ENCODE measurements around the gene INS.

The INS gene

DNA sequence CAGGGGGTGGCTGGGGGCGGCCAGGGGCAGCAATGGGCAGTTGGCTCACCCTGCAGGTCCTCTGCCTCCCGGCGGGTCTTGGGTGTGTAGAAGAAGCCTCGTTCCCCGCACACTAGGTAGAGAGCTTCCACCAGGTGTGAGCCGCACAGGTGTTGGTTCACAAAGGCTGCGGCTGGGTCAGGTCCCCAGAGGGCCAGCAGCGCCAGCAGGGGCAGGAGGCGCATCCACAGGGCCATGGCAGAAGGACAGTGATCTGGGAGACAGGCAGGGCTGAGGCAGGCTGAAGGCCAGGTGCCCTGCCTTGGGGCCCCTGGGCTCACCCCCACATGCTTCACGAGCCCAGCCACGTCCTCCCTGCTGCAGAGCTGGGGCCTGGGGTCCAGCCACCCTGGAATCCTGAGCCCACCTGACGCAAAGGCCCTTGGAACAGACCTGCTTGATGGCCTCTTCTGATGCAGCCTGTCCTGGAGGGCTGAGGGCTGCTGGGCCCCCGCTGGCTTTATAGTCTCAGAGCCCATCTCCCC is at the start of gene INS:
Gene INS, minus strand, starts transcription at position 474 of the 524 bp plus-strand sequence. Its CDS starts 238 bp downstream, at position 236.
- peak; percentile 19 for DNase-seq

DNA sequence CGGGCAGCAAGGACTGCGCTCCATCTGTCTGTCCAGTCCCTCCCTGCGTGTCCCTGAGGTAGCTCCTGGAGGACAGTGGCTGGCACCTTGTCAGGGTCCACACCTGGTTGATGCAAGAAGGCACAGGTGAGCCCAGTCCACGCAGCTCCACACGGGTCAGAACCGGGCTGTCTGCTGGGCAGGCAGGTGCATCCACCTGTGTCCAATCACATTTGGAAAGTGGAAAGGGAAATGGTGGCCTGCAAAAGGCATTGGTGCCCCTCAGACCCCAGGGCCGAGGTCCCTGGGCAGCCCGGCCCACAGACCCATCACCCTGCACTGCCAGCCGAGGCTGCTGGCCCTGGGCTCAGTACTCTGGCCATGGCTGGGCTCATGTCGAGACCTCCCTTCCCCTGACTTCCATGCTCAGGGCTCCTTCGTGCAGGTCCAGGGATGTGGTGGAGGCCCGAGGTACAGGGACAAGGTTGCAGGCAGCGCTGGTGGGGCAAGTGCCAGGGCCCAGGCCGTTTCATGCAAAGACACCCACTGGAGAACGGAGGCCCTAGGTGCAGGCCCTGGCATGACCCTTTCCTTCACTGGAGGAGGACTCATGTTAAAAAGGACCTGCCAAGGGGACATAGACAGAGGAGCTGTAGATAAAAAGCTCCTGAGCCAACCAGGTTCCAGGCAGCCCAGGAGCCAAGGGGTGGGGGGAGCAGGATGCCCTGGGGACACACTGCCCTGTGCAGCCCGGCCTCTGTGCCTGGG is 49.5 kb upstream of the INS start:
- no peak for DNase-seq

DNA sequence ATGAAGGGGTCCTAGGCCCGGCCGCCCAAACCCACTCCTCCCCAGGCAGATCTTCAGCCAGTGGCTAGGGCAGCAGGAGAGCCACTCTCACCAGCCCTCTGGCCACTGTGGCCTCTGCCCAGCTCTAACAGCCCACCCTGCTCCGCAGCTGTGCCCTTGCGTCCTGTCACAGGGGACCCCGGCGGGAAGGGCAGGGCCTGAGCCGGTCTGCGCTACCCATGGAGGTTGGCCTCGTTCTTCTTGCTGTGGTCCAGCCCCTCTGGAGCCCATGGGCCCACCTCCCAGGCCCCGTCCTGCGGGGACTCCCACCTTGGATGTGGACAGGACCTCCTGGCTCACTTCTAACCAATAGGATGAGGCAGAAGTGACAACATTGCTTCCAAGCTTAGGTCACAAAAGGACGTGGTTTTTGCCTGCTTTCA is 48.9 kb upstream of the INS start:
- DNase-seq, result no peak

DNA sequence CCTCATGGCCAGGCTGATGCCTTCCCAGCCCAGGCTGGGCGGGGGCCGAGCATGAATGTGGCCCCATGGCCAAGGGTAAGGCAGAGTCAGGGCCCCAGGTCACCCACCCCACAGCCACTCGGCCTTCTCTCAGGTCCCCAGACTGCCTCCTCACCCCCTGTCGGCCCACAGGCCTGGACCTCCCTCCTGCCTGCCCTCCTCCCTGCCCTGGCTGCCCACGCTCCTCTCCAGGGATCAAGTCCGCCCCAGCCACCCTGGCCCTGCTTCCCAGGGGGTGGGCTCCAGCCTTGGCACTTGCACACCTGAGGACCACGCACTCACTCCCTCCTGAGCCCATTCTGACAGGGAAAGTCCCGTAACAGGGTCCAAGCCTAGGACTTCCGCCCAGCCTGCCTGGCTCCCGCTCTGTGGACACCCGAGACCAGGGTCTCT is 48.4 kb upstream of the INS start:
- no peak for DNase-seq

DNA sequence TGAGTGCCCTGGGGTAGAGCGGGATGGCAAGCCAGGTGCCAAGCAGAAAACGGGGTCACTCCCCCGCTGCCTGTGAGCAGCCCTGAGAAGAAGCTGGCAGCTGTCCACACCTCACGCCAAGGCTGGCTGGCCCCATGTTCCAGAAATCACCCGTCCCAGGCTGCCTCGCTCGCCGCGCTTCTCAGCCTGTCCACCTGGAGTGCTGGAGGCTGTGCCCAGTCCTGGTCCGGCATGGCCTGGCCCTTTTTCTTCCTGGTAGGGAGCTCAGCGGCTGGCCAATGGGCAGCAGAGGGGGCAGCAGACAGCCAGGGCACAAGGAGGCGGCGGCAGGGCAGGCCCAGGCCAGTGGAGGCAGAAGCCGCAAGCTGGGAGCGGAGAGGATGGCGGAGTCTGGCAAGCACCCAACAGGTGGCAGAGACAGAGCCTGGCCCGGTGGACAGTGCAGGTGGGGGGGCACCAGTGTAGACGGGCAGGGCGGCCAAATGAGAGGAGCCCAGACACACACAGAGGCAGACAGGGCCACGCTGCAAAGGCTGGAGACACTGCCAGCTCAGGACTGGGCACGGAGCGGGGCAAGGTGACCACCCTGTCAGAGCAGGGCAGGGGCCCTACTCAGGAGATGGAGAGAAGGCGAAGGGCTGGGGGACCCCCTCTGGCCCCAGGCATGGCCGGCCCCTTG is 47.8 kb upstream of the INS start:
- DNase-seq, result no peak

DNA sequence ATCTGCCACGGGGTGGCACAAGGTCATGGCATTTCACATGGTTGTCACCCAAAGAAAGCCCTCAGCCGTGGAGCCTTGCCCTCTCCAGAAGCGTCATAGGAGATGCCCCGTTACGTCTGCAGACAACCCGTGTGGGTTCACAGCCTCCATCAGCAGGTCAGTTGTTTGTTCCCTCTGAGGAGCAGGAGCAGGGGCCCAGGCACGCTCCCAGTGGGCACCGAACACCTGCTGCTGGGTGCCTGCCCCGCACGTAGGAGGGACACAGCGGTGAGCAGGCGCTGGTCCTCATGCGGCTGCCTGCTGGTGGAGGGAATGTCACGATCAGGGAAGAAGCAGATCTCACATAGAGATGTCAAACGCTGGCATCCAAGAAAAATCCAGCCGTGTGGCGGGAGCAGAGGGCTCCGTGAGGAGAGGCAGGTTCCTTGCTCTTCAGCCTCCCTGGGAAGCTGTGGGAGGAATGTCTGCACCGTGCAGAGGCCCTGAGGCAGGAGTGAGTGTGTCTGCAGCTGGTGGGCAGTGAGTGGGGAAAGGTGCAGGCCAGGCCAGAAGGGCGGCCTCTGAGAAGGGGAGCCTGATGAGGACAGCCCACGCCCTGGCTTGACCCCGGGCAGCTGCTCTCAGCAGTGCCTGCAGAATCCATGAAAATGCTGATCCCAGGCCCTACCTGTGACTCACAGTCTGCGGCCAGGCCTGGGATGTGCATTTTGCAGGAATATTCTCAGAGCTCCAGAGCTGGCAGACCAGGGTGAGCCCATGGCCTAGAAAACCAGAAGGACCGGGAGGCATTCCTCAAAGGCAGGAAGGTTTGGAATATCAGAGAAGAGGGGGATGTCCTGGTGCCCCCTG is 47.0 kb upstream of the INS start:
- DNase-seq, result no peak

DNA sequence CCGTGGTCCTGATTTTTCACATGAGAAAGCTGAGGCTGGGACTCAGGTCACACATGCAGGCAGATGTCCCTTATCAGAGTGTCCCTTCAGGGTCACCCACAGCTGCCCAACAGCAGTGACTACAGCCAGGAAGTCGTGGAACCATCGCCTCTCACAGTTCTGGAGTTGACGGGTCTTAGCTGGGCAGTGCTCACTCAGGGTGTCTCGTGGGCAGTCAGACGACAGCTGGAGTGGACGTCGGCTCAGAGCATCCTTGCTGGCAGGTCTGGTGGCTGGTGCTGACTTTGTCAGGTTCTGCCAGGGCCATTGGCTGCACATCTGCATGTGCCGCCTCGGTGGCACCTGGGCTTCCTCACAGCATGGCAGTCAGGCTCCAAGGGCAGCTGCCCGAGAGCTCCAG is 46.2 kb upstream of the INS start:
- DNase-seq, result no peak

DNA sequence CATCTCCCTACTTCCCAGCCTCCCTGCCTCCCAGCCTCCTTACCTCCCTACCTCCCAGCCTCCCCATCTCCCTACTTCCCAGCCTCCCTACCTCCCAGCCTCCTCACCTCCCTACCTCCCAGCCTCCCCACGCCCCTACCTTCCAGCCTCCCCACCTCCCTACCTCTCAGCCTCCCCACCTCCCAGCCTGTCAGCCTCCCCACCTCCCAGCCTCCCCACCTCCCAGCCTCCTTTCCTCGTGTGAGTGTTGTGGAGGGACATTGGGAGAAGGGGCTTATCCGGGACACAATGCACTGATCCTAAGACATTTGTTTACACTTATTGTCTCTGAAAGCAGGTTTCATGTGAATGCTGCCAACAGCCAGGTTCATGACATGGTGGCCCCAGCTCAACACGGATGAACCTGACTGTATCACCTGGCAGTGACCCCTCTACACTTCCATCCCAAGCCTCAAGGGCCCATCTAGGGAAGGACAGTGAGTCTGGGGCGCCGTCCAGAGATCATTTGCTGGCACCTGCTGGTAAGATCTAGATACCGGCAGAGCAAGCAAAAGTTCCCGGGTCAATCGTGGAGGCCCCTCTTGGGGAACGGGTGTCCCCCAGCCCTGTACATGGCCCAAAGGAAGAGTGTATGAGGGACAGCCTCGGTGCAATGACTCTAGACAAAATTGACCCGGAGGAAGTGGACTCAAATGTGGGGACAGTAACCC is 45.1 kb upstream of the INS start:
- no peak for DNase-seq

DNA sequence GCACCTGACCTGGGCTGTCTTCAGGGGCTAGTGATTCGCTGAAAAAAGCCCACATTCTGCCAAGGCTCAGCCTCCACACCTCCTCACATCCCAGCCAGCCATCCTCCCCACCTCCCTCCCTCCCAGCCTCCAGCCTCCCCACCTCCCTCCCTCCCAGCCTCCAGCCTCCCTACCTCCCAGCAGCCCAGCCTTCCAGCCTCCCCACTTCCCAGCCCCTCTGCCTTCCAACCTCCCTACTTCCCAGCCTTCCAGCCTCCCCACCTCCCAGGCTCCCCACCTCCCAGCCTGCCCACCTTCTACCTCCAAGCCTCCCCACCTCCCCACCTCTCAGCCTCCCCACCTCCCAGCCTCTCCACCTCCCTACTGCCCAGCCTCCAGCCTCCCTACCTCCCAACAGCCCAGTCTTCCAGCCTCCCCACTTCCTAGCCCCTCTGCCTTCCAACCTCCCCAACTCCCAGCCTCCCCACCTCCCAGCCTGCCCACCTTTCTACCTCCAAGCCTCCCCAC is 44.3 kb upstream of the INS start:
- no peak for DNase-seq

DNA sequence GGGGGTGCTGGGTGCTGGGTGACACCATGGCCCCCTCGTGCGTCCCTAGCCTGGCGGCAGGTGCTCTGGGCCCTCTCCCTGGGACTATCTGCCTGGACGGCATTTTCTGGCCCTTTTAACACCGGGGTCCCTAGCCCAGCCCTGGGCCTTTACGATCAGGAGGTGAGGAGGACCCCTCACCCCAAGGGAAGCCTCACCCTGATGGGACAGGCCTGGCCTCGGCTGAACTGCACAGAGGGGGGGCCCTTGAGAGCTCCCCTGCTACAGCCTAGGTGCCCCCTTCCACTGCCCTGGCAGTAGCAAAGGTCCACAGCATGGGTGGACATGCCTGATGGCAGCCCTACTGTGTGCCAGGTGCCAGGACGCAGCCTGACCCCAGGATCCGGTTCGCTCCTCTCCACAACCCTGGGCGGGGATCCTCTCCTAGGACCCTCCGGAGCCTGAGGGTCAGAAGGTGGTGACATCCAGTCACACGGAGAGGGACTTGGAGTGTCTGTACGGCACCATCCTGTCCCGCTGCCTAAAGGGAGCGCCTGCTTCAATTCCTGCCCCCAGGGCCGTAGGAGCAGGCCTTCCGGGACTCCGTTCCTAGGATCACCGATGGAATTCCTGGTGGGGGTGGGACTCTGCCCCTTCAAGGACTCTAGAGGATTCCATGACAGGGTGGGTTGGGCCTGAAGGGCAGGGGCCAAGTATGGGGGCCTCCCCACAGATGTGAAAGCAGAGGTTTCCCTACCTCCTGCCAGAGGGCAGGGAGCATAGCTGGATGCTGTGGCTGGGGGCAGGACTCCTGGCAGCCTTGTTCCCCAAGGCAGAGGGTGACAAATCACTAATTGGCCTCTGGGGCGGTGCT is 43.6 kb upstream of the INS start:
- no peak for DNase-seq

DNA sequence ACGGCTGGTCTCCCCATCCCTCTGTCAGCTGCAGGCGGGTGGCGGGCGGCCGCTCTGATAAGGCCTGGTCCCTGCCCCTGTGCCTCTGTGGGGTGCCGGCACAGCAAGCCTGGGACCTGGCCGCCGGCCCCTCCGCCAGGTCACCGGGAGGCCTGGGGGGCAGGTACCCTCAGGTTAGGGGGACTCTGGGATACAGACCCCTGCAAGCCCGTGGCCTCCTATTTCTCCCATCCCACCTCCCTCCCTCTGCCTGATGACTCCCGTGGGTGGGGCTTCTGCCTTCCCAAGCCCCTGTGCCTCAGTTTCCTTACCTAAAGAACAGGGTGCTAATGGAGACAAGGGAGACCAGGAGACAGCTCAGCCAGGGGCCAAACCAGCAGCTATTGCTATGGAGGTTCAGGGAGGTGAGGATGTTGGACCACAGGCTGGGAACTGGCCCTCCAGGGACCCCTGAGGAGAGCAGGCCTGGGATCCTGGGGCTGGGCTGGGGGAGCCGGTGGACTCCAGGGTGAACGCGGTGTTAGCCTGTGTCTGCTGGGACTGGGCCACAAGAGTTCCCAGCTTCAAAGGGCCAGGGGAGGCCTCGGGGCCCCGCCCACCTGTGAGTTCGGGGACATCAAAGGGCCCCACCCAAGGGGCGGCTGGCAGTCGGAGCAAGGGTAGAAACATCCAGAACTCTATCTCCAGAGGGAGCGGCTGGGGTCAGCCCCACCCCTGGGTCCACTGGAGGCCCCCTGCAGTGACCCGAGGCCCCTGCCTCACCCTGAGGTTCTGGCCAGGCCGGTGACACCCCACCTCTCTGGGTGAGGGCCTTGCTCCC is 42.6 kb upstream of the INS start:
- no peak for DNase-seq

DNA sequence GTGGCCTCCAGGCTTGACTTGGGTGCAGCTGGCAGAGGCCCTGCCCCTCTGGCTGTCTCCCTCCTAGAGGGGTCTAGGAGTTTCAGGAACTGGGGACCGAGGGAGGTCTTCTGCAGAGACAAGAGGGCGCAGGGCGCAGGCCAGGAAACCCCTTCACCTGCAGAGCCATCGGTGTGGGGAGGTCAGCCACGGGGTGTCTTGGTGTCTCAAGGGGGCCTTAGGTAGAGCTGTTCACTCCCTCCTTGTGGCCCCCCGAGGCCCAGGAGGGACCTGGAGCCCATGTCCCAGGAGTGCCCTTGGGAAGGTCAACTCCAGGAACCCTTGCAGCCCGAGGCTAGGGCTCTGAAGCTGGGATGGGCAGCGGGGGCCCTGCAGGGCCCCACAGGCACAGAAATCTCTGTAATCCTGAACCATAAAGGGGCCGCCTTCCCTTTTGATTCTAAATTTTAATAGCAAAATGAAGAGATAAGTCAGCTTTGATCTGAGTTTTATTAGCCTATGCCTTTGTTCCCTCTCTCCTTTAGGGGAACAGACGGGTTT is 42.0 kb upstream of the INS start:
- DNase-seq, result no peak

DNA sequence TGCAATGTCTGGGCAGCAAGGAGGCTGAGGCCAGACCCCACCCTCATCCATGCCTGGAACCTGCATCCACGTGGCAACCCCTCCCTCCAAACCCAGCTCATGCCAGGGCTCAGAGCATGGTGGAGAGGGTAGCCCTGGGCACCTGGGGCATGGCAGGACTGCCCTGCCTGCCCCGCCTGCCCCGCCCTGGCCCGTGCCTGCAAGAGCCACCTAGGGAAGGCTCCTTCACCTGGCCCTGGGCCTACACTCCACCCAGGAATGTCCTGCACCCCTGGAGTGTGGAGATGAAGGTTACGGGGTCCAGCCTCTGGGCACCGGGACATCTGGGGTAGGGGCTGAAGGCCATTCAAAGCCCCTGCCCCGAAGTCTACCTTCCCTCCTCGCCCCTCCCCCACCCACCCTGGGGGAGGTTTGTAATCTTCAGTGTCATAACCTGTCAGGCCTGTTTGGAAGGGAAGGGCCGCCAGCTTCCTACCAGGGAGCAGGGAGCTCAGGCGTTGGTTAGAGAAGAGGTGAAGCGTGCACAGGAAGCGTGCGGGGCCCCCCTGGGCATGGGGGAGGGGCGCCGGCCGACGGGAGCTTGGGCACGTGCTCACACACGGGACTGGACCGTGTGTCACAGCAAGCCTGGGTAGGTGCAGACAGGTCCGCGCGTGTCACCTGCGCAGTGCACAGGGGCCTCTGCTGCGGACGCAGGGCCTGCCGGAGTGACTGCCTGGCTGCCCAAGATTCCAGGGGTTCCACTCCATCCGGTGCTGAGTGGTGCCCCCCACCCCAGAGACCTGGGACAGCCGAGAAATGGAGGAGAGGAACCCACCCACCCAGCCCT is 41.3 kb upstream of the INS start:
- peak; percentile 92 for DNase-seq

DNA sequence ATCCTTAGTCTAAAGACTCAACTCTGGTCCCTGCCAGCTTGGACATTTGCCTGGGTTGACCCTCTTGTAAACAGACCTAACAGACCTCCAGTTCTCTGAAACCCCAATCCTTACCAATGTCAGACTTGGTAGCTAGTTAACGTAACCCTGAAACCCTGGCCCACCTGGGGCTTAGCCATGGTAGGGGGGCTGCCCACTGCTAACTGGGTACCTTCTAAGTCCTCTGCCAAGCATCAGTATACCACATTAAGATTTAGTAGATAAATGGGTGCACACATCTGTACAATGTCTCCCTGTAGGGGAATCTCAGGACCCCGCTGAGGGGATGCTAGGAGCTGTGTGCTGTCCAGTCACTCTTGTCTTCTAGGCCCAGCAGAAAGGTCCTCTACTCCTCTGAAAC is 40.5 kb upstream of the INS start:
- DNase-seq, result no peak

DNA sequence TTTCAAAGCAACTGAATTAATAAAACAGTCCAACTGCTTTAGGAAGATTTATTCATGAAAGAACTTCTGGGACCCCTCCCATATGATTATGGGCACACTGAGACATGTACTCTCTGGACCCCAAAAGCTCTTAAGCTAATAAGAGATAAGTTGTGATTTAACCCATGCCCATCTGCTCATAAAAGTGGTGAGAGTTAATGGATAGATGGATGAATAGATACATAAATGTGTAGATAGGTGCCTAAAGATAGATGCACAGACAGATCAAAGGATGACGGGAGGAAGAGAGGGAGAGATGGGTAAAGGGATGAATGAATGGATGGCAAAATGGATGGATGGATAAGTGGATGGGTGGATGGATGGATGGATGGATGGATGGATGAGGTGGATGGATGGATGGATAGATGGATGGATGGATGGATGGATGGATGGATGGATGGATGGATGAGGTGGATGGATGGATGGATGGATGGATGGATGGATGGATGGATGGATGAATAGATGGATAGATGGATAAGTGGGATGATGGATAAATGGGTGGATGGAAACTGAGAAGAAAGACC is 40.0 kb upstream of the INS start:
- DNase-seq, result no peak

DNA sequence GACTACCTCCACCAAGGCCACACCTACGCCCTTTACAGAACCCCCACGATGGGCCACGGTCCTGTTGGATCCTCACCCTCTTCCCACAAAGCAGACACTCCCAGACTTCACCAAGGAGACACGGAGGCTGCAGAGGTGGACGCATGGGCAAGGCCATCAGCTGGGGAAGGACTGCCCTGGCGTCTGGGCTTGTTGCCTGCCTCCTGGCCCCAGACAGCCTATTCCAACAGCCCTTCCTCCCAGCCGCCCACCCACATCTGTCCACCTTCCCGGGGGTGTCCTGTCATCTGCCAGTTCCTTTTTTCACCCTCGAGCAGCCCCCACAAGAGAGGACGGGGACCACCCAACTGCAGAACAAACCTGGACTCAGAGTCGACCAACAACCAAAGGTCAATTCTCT is 39.5 kb upstream of the INS start:
- no peak for DNase-seq

DNA sequence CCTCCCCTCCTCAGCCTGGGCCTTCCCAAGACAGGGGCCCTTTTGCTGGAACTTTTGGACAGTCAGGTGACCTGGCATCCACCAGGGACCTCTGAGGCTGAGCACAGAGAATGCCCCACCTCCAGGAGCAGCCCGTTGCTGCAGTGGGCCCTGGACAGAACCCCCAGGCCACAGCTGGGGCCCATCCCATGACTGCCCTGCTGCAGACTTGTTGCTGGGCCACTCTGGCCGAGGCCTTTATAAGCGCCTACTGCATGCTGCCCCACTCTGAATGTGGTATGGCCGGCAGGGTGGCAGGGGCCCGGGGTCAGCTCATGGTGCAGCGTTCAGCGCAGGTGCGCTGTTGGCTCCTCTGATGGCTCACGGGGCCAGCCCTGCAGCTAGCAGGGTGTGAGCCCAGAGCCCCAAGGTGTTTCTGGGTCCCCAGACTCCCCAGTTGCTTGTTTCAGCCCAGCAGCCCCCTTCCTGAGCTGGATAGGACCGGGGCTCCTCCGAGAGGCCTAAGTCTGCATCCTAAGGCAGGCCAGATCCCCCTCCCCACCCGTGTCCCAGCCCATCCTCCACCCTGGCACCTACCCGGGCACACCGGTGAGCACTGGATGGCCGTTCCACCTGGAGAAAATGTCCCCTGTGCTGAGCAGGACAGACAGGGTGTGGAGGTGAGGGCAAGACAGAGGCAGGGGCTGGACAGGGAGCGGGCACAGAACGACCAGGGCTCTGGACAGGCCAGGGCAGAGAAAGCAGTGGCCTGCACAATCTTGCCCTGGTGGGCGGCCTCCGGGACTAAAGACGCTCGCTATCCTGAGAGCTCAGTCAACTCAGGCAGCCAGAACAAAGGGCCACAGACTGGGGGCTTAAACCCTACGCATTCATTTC is 38.7 kb upstream of the INS start:
- DNase-seq, result no peak
